ENCODE data around the gene ASAP2.
"Not testable (repeated sequence)": the region's sequence is repeated elsewhere in the genome, so short reads cannot be mapped to it uniquely, and the experiment has no call there.

Gene ASAP2

DNA sequence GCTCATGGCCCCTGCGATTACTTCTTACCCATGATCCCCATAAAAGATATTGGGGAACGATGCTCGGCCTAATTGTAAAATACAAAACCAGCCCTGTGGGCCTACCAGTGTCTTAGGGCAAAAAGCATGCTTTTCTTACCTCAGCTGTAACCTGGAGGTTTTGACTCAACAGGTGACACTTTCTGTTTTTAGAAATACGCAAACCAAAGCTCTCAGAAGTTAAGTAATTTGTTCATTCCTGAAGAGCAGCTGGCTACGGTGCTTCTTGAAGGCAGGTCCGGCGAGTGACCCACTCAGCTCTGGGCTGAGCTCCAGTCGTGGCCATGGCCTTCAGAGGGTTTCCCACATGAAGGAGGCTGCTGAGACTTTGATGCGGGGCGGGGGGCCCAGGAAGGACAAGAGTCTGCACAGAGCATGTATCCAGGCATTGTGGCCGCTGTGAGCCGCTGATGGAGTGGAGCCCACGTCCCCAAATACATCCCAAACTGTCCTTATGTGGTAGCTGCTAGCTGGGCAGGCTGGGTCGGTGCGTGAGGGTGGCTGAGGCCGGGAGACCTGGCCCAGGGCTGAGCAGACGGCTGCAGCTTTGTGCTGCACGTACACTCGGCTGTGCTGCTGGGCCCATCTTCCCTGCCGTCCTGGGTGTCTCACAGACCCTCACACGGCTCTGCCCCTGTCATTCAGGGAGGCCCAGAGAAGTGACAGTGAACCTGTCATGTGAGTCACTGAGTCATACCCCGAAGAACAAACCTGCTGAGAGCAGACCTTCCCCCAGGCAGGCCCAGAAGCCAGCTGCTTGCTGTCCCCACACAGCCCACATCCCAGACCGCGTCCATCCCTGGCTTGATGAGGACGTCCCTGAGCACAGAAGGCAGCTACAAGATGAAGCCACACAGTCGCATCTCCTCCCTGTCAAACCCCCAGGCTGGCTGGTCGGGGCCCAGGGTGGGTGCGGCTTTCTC, 182.6 kb downstream of the ASAP2 start:
- DNase-seq = no peak

DNA sequence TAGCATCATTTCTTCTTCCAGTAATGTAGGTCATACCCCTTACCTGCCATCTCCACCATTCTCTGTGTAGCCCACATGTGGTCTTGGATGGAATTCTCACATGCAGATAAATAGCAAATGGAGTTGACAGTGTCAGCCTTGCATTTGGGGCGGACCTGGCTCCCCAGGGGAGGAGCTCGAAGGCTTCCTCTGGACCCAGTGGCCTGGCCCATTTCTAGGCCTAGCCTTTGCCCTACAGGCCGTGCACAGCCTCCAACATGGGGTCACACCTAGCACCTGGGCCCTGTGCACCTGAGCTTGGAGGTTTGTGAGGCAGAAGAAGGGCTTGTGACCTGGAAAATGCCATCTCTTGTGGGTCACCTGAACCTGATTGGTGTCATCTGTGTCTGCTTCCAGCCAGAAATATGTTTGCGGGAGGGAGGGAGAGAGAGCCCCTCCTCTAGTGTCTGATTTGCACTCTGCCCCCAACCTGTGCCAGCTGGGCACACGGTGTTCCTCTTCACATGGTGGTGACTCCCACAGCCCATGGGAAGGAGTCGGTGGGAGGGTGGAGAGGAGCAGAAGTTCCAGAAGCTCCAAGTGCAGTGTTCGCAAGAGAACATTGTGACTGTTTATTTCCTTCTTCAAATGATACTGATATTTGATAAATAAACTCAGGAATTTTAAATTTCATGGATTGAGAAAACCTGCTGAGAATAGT, 183.7 kb downstream of the ASAP2 start:
- no peak for DNase-seq

DNA sequence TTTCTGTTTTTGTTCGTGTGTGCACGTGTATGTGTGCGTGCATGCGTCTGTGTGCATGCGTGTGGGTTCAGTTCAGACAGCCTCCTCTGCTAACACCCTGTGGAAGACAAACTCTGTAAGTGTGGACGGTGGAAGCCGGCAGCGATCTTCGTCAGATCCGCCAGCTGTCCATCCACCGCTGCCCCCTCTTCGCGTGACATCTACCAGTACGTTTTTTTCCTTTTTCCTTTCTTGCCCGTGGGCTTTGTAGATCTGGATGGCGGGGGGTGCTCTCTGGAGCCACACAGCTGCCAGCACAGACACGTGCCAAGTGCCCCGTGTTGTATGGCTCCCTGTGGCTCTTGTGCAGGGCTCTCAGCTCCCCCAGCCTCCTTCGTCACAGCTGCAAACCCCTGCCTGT, 184.4 kb downstream of the ASAP2 start:
- no peak for DNase-seq

- DNase-seq = no peak
Measured at GRCh38 chr2:9391961-9392720, 185.5 kb downstream of the ASAP2 start.

- DNase-seq = no peak
Measured at GRCh38 chr2:9392898-9393765, 186.5 kb downstream of the ASAP2 start.

GRCh38 chr2:9394816-9395215, 188.2 kb downstream of the ASAP2 start:
- no peak for DNase-seq

DNA sequence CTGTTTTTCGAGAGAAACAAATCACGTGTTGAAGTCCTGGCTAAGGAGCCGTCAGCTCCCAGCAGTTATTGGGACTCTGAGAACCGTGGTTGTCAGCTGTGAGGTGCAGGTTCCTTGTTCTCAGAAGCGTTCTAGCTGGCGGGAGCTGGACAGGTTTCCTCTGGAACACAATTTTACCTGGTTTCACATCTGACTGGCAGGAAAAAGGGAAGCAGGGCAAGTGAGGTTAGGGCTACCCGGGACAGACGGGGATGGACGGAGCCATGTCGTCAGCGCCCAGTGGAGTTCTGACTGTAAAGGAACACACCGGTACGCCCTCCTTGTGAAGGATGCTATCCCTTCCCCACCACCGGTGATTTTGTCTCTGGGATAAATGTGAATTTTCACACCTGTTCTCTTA, 190.6 kb downstream of the ASAP2 start:
- no peak for DNase-seq

DNA sequence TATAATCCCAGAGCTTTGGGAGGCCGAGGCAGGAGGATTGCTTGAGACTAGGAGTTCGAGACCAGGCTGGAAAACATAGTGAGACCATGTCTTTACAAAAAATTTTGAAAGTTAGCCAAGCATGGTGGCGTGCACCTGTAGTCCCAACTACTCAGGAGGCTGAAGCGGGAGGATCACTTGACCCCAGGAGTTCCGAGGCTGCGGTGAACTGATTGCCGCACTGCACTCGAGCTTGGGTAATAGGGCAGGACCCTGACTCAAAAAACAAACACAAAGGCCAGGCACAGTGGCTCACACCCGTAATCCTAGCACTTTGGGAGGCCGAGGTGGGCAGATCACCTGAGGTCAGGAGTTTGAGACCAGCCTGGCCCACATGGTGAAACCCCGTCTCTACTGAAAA, 191.6 kb downstream of the ASAP2 start:
- not testable (repeated sequence) for DNase-seq

GRCh38 chr2:9398881-9399780, 192.5 kb downstream of the ASAP2 start:
- DNase-seq = no peak

GRCh38 chr2:9400268-9401058, 193.9 kb downstream of the ASAP2 start:
- no peak for DNase-seq

- DNase-seq = no peak
Measured at GRCh38 chr2:9401059-9401547, 194.5 kb downstream of the ASAP2 start.

DNA sequence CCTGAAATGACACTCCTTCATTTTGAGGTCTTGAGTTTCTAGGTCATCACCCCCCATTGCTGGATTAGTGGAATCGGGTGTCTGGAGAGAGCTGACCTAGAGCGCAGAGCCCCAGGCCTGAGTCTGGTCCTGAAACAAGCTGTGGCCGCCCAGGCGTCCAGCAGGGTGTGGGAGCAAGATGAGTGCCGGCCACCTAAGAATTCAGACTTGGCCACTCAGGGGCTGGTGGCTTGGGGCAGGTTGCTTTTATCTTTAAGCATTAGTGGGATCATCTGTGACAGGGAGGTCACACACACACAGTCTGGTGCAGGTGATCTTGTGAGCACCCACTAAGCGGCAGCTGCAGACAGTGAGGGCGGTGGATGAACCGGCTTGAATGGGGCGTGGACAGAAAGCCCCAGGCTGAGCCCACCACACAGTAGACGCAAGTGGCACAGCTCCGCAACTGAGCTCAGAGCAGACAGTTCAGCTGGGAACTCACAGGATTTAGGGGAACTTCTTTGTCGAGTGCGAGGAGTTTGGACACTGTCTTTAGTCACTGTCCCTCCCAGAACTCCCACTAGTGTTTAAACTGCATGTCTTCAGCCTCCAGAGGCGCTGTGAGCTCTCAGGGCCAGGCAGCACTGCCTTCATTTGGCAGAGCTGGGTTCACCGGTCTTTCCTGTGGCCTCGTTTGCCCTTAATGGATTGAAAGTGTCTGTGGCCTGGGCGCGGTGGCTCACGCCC, 195.2 kb downstream of the ASAP2 start:
- DNase-seq = no peak

- DNase-seq = no peak
Measured at GRCh38 chr2:9403924-9404323, 197.3 kb downstream of the ASAP2 start.

DNA sequence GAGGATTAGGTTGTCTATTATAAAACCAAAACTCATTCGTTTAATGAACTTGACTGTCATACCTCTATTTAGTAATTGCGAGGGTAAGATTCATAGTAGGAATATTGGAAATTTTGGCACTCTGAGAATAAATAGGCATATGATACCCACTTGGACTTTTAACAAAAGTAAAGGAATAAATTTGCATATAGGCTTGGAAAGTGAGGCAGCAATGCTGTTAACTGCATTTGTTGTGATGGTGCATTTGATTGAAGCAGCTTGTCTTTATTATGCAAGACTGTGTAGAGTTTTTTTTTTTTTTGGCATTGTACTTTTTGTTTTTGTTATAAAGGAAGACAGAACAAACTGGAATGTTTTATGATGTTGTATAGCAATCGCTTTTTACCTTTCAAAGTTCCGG, 197.8 kb downstream of the ASAP2 start:
- no peak for DNase-seq

DNA sequence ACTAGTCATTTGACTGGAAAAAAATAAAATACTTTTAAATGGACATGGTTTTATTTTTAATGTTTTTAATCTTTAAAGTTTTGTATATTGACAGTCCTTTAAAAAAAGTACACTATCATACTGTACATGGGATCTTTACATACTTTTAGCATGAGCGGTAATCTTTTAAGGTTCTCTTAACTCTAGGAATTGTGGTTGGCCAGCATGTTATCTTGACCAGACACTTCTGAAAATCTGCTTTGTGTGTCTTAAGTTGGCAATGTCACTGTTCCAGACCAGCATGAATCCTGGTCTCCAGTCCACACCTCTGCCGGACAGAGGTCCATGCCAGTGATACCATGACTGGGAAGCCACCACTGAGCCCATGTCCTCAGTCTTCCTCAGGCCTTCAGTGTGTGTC, 199.0 kb downstream of the ASAP2 start:
- DNase-seq = no peak

DNA sequence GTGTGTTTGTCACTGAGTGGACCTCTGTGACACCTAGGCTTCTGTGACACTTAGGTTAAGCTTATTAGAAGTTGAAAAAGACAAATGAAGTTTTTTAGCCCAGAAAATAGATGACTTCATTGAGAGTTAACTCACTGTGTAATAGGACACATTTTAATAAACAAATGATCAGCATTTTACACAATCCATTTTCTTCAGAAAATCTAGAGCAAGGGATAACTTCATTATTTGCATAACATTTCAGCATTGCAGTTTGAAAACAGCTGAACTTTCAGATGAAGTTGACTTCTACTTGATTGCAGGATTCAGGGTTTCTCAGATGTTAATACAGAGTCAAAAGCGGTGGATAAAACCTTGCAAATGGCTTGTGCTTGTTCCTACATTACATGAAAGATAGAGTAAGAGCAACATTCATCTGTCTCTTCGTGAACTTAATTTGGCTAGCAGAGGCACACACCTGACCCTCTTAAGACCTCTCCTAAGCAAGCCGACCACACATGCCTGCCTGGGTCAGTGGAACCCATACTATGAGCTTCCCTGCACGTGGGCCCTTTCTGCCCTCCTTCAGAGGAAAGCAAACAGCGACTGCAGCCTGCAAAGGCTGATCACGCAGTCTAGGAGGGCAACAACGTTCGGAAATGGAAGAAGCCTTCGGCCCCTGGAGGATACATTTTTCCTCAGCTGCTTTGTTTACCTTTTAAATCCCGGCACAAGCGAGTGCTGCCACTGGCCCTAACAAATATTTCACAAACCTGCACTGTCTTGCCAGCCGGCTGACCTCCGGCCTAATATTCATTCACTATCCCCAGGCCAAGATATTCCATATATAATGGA, 200.1 kb downstream of the ASAP2 start:
- DNase-seq = no peak

DNA sequence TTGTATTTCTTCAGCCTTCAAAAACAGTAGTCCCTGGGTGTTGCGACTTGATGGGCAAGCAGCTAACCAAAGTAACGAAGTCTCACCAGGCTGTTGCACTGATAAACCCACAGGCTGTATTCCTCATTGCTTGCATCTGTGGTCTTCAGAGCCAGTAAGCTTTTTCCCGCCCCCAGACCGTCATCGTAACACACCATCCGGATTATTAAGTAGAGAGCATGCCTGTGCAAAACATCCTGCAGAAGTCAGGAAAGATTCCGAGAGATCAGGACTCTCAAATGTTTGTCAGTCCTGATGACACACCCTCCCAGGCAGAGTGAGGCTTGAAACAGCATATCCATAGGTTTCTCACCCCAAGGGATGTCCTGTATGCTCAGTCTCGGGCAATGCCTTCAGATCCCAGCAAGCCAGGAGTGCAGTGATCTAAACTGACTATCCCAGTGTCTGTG, 200.8 kb downstream of the ASAP2 start:
- DNase-seq = no peak

DNA sequence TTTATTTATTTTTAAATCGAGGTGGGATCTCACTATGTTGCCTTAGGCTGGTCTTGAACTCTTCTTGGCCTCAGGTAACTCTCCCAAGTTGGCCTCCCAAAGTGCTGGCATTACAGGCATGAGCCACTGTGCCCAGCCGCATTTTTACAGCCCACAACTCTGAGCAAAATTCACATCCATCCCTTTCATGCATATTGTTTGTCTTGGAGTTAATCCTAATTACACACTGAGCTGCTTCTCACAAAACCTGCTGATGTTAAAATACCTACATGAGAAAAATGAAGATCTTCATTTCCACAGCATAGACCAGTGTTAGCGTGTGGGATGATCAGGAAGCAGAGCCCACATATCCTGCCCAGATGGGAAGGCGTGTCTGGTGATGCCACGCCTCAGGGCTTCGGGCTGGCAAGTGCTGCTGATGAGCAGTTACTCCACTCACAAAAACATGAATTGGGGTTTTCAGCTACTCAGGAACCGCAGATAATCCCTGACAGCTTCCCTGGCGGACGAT, 202.1 kb downstream of the ASAP2 start:
- DNase-seq = no peak

Data from DMS79 (cell line).